ENCODE data around the gene ZNF441.
"Not testable (repeated sequence)": the region's sequence is repeated elsewhere in the genome, so short reads cannot be mapped to it uniquely, and the experiment has no call there.

The ZNF441 gene

GRCh38 chr19:11781295-11782057, 14.7 kb downstream of the ZNF441 start:
- no peak for DNase-seq

GRCh38 chr19:11783767-11784166, 17.0 kb downstream of the ZNF441 start:
- no peak for DNase-seq

GRCh38 chr19:11784356-11784755, 17.6 kb downstream of the ZNF441 start:
- no peak for DNase-seq

GRCh38 chr19:11787536-11787935, 20.7 kb downstream of the ZNF441 start:
- DNase-seq: no peak

GRCh38 chr19:11792942-11793341, 26.1 kb downstream of the ZNF441 start:
- DNase-seq: no peak

- peak; percentile 97 for DNase-seq
Measured at GRCh38 chr19:11797491-11797890, 30.7 kb downstream of the ZNF441 start.

- DNase-seq: peak; percentile 91
Measured at GRCh38 chr19:11798391-11799330, 31.9 kb downstream of the ZNF441 start, which contains the start of gene ZNF491. Gene ZNF491, plus strand, starts transcription at chr19:11798523. Its CDS starts 7,431 bp downstream, at chr19:11805954.

GRCh38 chr19:11806354-11807098, 39.7 kb downstream of the ZNF441 start:
- DNase-seq: no peak

- no peak for DNase-seq
Measured at GRCh38 chr19:11807099-11807380, 40.2 kb downstream of the ZNF441 start.

GRCh38 chr19:11813703-11814028, 46.9 kb downstream of the ZNF441 start:
- no peak for DNase-seq

- DNase-seq: peak; percentile 89
Measured at GRCh38 chr19:11814029-11814699, 47.4 kb downstream of the ZNF441 start, which contains the start of gene ZNF440. Gene ZNF440, plus strand, starts transcription at chr19:11814273. Its CDS starts 175 bp downstream, at chr19:11814448.

GRCh38 chr19:11814700-11815035, 47.9 kb downstream of the ZNF441 start:
- no peak for DNase-seq

- DNase-seq: no peak
Measured at GRCh38 chr19:11821474-11822109, 54.8 kb downstream of the ZNF441 start.

GRCh38 chr19:11828957-11829876, 62.4 kb downstream of the ZNF441 start:
- DNase-seq: not testable (repeated sequence)

GRCh38 chr19:11832253-11832912, 65.6 kb downstream of the ZNF441 start:
- DNase-seq: no peak

GRCh38 chr19:11833541-11833940, 66.7 kb downstream of the ZNF441 start:
- no peak for DNase-seq

Data from NCI-H1105 (cell line).